ENCODE results near the gene SCN10A. TPM values are rescaled to one million over a fixed set of nuclear protein-coding genes. Genes with fewer than 3 reads are reported as not detected.

SCN10A gene
- total RNA-seq, 1 donor from 2014 or later = not detected

DNA sequence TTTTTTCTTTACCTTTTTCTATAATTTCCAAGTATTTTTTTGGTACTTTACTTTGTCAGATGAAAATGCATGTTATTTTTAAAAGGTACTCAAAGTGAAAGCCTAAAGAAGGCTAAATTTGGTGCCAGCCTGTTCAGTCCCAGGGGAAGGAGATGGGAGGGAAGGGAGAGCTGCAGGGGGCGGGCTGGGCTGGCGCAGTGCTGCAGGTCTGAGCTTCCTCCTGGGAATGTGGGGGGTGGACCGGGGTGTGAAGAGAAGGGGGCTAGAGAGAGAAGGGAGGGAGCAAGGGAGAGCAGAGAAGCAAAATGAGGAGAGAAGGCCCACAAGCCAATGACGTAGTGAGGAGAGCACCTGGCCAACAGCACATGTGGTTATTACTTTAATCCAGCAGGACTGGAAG lies 95.6 kb downstream of the SCN10A start:
- DNase-seq (ENCODE audit: low read depth) = no peak

DNA sequence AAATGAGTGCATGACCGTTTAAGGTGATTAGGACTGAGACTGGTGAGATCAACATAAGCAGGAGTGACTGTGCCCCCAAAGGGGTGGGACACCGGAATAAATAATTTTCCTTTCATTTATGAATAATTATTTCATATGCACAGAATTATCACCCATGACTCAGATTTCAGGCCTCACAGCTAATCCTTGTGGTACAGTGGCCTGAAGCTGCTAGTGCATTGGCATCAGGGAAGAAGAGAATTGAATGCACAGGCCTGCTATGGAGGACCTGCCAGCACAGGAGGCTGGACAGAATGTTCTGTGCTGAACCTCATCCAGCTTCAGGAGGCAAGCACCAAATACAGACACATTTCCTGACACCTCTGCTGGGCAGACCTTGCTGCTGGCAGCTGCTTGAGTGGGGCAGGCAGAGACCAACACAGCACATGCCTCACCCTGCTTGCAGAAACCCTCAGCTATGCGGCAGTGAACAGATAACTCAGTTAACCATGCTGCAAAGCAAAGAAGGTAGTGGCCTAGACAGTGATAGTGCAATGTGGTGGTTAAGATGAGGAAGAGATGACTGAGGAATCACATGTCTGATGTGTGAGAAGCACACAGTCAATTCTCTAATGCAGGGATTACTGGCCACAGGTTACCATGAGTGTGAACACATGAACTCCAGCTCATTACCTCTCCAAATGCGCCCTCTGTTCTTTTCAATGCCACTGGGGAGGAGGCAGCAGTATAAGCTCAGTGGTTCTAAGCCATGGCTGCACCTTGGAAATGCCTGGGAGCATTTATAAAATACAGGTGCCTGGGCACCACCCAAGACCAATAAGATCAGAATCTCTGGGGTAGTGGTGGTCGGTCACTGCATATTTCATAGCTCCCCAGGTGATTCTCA lies 98.4 kb downstream of the SCN10A start:
- no peak for DNase-seq (ENCODE audit: low read depth)

DNA sequence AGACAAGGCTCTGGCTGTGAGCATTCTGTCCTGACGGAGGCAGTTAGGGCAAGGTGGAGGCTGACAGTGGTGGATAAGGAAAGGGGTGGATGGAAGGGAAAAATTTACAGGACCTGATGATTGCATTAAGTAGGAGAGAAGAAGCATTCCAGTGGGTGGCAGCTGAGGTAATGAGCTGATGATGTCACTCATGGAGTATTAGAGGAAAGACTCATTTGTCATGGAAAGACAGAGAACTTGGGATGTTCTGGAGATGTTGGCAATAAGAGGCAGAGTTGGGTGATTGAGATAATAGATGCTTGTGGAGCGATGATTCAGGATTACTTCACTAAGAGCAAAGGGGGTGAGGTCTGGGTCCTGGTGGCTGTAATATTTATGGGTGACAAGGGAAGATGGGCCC lies 102.9 kb downstream of the SCN10A start:
- DNase-seq (ENCODE audit: low read depth) = no peak

DNA sequence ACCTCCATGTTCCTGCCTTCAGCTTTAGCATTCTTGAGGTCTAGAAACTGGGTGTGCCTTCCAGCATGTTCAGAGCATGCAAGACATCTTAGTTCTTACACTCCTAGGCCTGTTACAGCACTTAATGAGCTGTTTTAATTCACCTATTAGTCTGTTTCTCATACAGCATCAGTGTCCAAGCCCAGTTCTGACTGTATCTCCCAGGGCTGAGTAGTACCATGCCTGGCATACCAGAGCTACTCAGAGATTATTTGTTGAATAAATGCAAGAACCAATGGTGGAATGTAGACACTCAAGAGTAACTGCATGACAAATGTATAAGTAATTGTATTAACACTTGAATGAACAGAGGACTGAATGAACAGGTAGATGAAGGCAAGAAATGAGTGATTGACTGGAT lies 104.7 kb downstream of the SCN10A start:
- no peak for DNase-seq (ENCODE audit: low read depth)

DNA sequence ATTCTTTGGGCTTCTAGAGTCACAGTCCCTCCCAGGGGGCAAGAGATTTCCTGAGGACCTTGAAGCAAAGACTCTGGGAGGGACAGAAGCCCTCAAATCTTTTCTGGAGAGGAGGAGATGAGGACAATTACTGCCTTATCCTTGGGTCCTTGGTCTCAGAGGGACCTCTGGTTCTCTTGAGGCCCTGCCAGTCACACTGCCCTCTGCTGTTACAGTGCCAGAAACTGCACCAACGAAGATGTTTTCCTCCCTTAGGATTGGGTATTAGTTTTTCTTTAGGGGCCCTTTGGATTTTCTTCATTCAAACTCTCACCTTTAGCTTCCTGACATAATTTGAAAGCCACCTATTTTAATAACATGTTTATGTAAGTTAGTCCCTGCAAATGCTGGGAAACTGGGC lies 108.3 kb downstream of the SCN10A start:
- DNase-seq (ENCODE audit: low read depth) = no peak

DNA sequence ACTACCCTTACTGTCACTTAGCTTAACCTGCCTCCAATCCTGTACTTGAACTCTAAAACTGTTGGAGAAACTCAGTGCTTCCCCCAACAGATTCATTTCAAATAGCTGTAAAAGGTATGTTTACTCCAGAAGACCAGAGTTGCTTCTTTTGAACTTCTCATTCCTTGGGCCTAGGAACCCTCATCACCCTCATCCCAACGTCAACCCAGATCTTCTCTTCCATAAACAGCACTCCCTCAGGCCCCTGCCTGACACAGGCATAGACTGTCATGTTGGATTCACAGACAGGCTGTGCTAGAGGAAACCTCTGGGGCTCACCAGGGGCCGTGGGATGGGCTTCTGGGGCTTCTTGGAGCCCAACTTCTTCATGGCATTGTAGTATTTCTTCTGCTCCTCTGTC lies 109.1 kb downstream of the SCN10A start:
- DNase-seq (ENCODE audit: low read depth) = no peak

DNA sequence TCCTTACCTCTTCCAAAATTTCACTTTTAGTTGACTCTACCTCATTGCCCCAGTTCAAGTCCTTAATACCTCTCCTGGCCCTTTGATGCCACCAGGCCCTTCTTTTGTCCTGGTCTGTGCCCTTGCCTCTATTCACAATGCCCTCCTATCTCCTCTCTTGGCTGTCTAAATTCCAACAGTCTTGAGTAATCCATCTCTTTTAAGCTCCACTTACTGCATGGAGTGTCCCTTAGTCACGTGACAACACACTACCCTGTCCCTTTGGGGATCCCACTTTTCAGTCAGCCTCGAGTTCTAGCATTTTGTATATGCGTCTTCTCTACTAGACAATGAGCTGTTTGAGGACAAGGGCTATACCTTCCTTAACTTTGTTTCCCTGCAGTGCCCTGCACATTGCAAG lies 113.8 kb downstream of the SCN10A start:
- DNase-seq (ENCODE audit: low read depth) = no peak

DNA sequence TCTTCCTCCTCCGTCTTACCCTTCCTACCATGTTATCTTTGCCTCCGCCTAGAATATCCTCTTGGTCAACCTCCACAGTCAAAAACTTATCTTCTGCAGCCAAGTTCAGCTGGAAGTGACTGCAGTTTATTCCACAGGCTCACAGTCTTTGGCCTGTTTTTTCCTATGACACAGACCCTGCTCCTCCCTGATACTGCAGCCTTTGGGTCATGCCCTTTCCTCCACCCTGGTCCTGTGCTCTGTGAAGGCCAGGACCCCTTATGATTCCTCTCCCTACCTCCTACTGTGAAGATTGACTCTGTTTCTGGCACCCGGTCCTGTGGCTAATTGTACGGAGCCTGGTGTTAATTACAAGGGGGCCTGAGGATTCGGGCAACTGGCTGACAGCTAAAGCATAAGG lies 117.3 kb downstream of the SCN10A start:
- no peak for DNase-seq (ENCODE audit: low read depth)

DNA sequence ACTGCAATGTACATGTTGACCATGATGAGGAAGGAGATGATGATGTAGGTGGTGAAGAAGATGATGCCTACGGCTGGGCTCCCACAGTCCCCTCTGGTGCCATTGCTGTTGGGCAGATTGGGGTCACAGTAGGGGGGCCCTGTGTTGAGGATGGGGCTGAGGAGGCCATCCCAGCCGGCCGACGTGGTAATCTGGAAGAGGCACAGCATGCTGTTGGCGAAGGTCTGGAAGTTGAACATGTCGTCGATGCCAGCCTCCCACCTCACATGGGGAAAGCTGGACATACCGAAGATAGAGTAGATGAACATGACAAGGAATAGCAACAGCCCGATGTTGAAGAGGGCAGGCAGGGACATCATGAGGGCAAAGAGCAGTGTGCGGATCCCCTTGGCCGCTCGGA lies 118.0 kb downstream of the SCN10A start:
- no peak for DNase-seq (ENCODE audit: low read depth)

DNA sequence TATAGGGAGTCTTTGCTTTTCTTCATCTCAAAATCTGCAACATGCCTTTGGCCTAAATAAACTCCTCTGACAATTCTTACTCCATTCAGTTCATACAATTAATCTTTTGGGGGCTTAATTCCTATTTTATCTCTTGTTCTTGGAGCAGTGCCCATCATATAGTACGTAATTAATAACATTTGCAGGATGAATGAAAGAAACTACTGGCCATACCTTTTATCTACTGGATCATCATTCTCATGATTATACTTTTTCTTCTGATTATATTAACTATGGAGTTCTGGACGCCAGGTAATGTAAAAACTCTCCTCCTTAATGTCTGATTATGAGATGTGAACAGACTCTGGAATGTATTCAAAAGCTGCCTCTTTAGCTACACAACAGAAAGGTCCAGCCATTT lies 120.0 kb downstream of the SCN10A start:
- DNase-seq (ENCODE audit: low read depth) = no peak

DNA sequence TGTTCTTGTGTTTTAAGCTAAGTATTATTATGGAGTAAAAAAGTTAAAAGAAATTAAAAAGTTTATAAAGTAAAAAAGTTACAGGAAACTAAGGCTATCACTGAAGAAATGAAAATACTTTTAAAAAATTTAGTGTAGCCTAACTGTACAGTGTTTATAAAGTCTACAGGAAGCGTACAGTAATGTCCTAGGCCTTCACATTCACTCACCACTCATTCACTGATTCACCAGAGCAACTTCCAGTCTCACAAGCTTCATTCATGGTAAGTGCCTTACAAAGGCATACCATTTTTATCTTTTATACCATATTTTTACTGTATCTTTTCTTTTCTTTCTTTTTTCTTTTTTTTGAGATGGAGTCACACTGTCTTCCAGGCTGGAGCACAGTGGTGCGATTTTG lies 125.8 kb downstream of the SCN10A start:
- no peak for DNase-seq (ENCODE audit: low read depth)

DNA sequence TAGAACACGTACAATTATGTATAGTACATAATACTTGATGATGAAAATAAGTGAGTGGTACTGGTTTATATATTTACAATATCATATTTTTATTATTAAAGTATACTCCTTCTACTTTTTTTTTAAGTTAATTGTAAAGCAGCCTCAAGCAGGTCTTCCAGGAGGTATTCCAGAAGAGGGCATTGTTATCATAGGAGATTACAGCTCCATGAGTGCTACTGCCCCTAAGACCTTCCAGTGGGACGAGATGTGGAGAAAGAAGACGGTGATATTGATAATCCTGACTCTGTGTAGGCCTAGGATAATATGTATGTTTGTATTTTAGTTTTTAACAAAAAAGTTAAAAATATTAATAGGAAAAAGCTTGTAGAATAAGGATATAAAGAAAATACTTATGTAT lies 126.2 kb downstream of the SCN10A start:
- no peak for DNase-seq (ENCODE audit: low read depth)

DNA sequence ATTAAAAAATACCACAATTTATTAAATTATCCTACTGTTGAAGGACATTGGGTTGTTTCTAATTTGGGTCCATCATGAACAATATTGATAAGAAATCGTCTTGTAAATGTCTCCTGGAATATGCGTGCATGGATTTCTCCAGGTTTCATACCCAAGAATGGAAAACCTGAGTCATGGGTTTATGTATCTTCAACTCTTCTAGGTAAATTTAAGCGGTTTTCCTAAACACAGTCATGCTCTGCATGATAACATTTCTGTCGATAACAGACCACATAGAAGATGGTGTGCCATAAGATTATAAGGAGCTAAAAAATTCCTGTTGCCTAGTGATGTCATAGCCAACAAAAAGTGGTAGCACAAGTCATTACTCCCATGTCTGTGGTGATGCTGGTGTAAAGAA lies 126.7 kb downstream of the SCN10A start:
- DNase-seq (ENCODE audit: low read depth) = no peak

DNA sequence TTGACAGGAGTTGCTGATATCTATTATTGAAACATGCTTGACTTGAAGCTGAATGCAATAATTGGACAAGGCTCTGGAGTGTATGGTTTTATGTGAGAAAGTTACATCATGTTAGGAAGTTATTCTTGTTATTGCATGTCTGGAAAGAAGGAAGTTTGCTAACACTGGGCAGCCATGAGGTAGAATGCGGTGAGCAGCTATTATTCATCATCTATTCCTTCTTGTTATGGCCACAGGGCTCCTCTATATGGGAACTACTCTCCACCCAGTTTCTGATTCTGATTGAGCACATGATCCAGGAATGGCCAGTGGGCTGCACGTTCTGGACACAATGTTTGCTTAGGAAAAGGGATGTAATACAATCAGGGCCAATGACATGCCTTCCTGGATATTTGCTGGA lies 128.7 kb downstream of the SCN10A start:
- no peak for DNase-seq (ENCODE audit: low read depth)

DNA sequence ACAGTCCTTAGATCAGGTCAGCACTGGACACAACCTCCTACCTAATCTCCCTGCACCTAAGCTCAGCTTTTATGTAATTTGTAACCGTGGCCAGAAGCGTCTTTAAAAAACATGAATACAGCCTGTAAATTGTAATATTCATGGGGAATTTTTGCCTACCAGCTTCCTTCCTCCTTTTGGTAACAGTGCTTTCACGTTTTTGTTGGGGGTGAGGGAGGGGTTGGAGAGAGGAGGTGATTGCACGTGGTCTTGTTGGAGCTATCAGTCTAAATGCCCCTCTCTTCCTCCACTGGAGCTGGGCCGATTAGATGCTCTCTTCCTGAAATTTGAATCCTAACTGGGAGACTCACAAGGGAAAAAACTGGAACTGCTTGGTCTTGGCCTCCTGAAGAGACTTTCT lies 131.5 kb downstream of the SCN10A start:
- DNase-seq (ENCODE audit: low read depth) = no peak

DNA sequence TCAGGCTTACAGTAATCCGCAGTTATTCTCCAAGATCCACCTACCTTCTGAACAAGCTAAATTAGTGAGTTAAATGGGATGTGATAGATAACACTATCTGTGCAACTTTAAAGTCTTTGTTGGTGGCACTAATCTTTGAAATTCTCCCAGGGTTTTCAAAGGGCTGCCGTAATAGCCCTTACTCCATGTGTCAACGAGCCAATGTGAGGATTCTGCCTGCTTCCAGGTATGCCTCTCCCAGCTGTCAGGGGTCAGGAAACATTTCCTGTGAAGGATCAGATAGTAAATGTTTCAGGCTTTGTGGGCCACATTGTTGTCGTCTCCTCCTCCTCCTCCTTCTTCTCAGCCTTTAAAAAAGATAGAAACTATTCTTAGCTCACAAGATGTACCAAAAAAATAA lies 146.3 kb downstream of the SCN10A start:
- DNase-seq (ENCODE audit: low read depth) = no peak

DNA sequence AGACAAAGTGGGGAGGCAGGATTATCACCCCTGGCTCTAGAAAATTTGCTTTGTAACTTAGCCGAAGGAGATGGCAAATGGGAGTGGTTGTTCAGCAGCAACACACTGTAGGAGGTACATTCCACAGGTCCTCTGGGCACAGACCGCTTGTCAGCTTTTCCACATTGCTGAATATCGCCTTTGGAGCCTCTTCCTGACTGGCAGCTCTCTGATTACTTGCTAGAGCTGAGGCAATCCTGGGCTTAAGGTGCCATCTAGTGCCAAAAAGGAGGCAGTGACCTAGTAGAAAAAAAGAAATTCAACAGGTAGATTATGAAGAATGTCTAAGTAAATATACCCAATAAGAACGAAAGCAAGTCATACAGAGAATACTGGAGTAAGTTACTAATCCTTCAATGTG lies 153.5 kb downstream of the SCN10A start:
- DNase-seq (ENCODE audit: low read depth) = peak; percentile 47

DNA sequence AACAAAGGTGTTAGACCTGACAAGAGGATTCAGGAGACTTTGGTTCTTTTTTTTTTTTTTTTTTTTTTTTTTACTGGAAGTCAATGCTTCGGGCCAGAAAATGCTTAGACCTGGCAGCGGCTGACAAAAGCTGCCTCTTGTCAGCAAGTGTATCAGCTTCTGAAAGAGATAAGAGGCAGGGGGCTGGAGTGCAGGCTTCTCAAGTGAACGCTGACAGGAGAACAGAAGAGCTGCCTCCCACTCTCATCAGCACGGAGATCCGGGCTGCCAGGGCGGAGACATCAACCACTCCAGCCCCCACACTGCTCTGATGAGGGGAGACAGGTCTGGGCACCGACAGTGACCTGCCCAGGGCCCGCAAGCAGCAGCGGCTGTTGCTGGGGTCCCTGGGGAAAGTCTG lies 157.2 kb downstream of the SCN10A start:
- no peak for DNase-seq (ENCODE audit: low read depth)

DNA sequence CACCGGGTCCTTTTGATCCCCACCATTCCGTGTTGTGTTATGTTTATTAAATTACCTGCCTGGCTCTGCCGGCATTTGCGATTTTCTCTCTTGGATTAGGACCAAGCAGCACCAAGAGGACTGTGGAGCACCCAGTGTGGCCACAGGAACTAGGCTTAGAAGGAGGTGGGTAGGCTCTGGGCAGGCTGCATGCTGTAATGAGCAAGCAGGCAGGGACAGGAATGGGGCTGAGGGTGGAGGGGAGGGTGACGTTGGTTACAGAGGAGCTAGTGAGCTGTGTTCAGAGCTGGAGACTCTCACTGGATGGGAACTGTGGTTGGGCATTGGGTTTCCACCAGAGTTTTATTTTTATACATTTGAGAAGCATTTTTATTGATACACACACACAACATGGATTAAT lies 158.6 kb downstream of the SCN10A start:
- no peak for DNase-seq (ENCODE audit: low read depth)

DNA sequence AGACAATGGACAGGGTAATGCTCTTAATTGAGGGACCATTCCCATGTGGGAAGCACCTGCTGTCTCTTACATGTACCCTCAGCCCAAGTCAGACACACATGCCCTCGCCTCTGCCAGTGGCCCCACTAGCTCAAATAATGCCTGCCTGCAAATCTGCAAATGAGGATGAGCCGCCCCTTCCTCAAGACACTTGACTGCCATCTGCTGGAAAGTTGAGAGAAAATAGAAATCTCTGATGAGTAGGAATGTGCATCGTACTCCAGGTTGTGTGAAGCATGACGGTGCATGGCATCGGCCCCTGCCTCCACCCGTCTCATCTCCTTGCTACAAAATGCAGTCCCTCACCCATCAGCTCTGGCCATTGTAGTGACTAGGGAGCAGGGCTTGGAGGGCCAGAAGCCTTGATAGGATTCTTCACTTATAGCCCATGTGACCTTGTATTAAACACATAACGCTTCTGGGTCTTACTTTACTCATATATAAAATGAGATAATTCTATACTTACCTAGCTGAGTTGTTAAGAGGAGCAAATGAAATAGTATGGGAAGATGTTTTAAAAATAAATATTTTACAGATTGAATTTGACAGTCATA lies 160.2 kb downstream of the SCN10A start:
- peak; percentile 45 for DNase-seq (ENCODE audit: low read depth)

DNA sequence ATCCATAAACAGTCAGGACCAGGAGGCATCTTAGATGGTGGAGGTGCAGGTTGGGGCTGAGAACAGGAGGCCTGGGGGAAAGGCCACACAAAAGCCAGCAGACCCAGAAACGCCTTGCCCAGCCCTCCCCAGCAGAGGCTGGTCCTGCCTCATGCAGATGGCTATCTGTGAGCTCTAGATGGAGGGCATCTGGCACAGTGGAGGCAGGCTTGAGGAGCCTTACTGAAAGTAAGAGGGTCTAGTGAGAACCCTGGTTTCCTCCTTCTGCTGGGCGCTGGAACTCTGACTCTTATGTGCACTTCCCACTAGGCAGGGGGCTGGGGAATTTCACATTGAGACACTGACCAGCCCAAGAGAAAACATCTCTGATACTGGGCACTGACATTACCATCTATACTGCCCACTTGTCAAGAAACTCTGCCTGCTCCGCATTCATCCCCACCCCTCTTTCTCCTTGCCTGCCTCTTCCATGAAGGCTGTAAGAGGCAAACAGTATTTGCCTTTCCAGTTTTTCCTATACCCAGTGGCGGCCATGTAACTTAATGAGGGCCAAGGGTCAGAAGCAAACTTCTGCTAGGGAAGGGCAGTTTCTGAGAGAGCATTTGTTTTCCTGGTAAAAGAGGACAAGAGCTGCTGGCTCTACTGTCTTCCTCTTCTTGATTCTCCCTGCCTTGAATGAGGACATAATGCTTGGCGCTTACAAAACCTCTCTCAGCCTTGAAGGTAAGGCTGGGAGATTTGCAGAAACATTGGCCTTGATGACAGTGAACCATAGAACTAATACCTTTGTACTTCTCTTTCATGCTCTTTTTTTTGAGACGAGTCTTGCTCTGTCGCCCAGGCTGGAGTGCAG lies 162.1 kb downstream of the SCN10A start:
- DNase-seq (ENCODE audit: low read depth) = no peak

DNA sequence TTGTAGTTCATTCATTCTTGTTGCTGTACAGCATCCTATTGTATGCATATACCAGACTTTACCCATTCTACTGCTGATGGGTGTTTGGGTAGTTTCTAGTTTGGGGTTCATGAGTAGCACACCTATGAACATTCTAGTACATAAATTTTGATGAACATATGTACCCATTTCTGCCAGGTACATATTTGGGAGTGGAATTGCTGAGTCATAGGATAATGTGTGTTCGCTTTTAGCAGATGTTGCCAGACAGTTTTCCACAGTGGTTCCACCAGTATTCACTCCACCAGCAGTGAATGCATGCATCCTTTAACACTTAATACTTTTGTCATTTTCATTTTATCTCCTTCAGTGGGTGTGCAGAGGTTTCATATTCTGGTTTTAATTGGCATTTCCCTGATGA lies 163.1 kb downstream of the SCN10A start:
- no peak for DNase-seq (ENCODE audit: low read depth)

Measured in renal cortical epithelial cell (primary cell).